OCI-LY7 (cell line): ENCODE measurements around the gene VEGFA. TPM values are rescaled to one million over a fixed set of nuclear protein-coding genes. Genes with fewer than 3 reads are reported as not detected.
A peak's percentile ranks its signal among the peaks of the same experiment; 100 is the strongest.

Source experiments
- BruUV-seq: library from RNA; stranded (reverse); fragments of 400-500 nt; replicated peaks from 2 replicates; lab custom pipeline; 2021; lab: Mats Ljungman, UMichigan
- CTCF ChIA-PET: fragments of 300-600 bp; sonication (Branson Sonifier 250); formaldehyde crosslinking; loops from one replicate; lab custom pipeline; 2022; ENCODE audit warnings: antibody characterized with exemption; ENCODE audit not compliant: unreplicated experiment; lab: Charles Lee
- POLR2A ChIA-PET: fragments of 300-600 bp; sonication (Branson Sonifier 250); formaldehyde crosslinking; loops from one replicate; lab custom pipeline; 2022; ENCODE audit warnings: antibody characterized with exemption; lab: Charles Lee
- DNase-seq: peaks from one replicate; pipeline ENCODE4 v3.0.0-alpha.2; 2015; ENCODE audit warnings: low spot score
- H2AFZ ChIP-seq: fragments of 200-600 bp; sonication (generic), shearing (Covaris generic); 2 replicates; pipeline ENCODE4 v1.6.1; 2014; ENCODE audit warnings: mild to moderate bottlenecking, antibody characterized with exemption, low read length, moderate library complexity
- H3K27ac ChIP-seq: fragments of 200-600 bp; sonication (generic); 2 replicates; pipeline ENCODE4 v1.5.1; 2014; ENCODE audit warnings: mixed run types, low read depth, mild to moderate bottlenecking, moderate library complexity, low read length, inconsistent platforms; ENCODE audit not compliant: poor library complexity, severe bottlenecking
- H3K36me3 ChIP-seq: fragments of 200-600 bp; sonication (generic); 2 replicates; pipeline ENCODE4 v1.6.1; 2014; ENCODE audit warnings: mild to moderate bottlenecking, antibody characterized with exemption, low read length, moderate library complexity, mixed read lengths; ENCODE audit not compliant: insufficient read depth
- H3K4me1 ChIP-seq: fragments of 200-600 bp; sonication (generic); 2 replicates; pipeline ENCODE4 v1.5.1; 2014; ENCODE audit warnings: mild to moderate bottlenecking, low read length; ENCODE audit not compliant: insufficient read depth, poor library complexity, severe bottlenecking
- H3K4me2 ChIP-seq: fragments of 200-600 bp; sonication (generic); 2 replicates; pipeline ENCODE4 v1.6.1; 2014; ENCODE audit warnings: mild to moderate bottlenecking, low read length
- H3K4me3 ChIP-seq: fragments of 200-600 bp; sonication (generic); 2 replicates; pipeline ENCODE4 v1.5.1; 2014; ENCODE audit warnings: mild to moderate bottlenecking, low read depth, low read length; ENCODE audit not compliant: poor library complexity, severe bottlenecking
- H3K79me2 ChIP-seq: fragments of 200-600 bp; sonication (generic); 2 replicates; pipeline ENCODE4 v1.6.1; 2016; ENCODE audit warnings: low read depth, mild to moderate bottlenecking, low read length, moderate library complexity, mixed read lengths; ENCODE audit not compliant: insufficient read depth
- H3K9me2 ChIP-seq: fragments of 200-600 bp; sonication (generic); 2 replicates; pipeline ENCODE4 v1.6.1; 2016; ENCODE audit warnings: mild to moderate bottlenecking, low read length, mixed read lengths; ENCODE audit not compliant: insufficient read depth
- H3K9me3 ChIP-seq: fragments of 200-600 bp; sonication (generic); 2 replicates; pipeline ENCODE4 v1.6.1; 2014; ENCODE audit warnings: mild to moderate bottlenecking, mixed run types, low read length, mixed read lengths
- H4K20me1 ChIP-seq: fragments of 200-600 bp; sonication (generic); 2 replicates; pipeline ENCODE4 v1.6.1; 2014; ENCODE audit warnings: mild to moderate bottlenecking, antibody characterized with exemption, low read length, moderate library complexity, mixed read lengths; ENCODE audit not compliant: insufficient read depth
- CTCF ChIP-seq: fragments of 200-600 bp; sonication (generic); conservative IDR thresholded peaks from 2 replicates; pipeline ENCODE4 v1.5.1; 2014; ENCODE audit warnings: mild to moderate bottlenecking, antibody characterized with exemption, low read length, moderate library complexity, mixed read lengths
- EZH2phosphoT487 ChIP-seq: fragments of 200-600 bp; sonication (generic); IDR thresholded peaks from 2 replicates; pipeline ENCODE4 v1.6.1; 2018; ENCODE audit warnings: low read depth, borderline replicate concordance, mild to moderate bottlenecking, mixed run types, antibody characterized with exemption, low read length, moderate library complexity, mixed read lengths
- intact Hi-C: fragments of 100-400 bp; cut with micrococcal nuclease; formaldehyde crosslinking; loops from one replicate; pipeline ENCODE4 v1.10.0; 2022; ENCODE audit not compliant: unreplicated experiment
- total RNA-seq, 2 experiments: library from RNA; depleted of rRNA in 1 of 2; stranded (reverse); fragments of >200 nt in 1 of 2; shearing (Covaris generic) in 1 of 2; gene quantifications; 2 replicates each; pipeline ENCODE4 v1.2.3, GENCODE V29; 2014 to 2022

The VEGFA gene
- total RNA-seq, 2 experiments from 2014 or later, result 59.7 to 88.5 TPM

DNA sequence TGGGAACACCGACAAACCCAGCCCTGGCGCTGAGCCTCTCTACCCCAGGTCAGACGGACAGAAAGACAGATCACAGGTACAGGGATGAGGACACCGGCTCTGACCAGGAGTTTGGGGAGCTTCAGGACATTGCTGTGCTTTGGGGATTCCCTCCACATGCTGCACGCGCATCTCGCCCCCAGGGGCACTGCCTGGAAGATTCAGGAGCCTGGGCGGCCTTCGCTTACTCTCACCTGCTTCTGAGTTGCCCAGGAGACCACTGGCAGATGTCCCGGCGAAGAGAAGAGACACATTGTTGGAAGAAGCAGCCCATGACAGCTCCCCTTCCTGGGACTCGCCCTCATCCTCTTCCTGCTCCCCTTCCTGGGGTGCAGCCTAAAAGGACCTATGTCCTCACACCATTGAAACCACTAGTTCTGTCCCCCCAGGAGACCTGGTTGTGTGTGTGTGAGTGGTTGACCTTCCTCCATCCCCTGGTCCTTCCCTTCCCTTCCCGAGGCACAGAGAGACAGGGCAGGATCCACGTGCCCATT lies 15.3 kb downstream of the VEGFA start:
- DNase-seq, result no peak
- Histone ChIP-seq H3K36me3 (peaks cover 48% of the 10 kb centered on the region; the same call in 1 of the 2 replicates), H3K4me1 (no peaks in the 10 kb centered on the region), H3K79me2 (no peaks in the 10 kb centered on the region), H3K9me2 (no peaks in the 10 kb centered on the region), H4K20me1 (no peaks in the 10 kb centered on the region), H3K4me2 (no peak overlapping the region), H3K4me3 (no peak overlapping the region), H3K9me3 (no peaks in the 10 kb centered on the region), H3K27ac (no peak overlapping the region), H2AFZ (no peak overlapping the region)
- ChIA-PET CTCF (no interaction called here), POLR2A (no interaction called here)
- TF ChIP-seq EZH2phosphoT487, result no peak
- no peak for TF ChIP-seq CTCF
- no TSS peak for BruUV-seq
- intact Hi-C loops, result no loop called here

- Histone ChIP-seq H3K79me2 (no peaks in the 10 kb centered on the region), H3K4me2 (no peak overlapping the region), H3K4me1 (no peaks in the 10 kb centered on the region), H3K27ac (no peak overlapping the region), H3K9me2 (no peaks in the 10 kb centered on the region), H2AFZ (no peak overlapping the region), H3K4me3 (no peak overlapping the region), H3K36me3 (peaks cover 42% of the 10 kb centered on the region; the same call in 1 of the 2 replicates), H4K20me1 (no peaks in the 10 kb centered on the region), H3K9me3 (no peaks in the 10 kb centered on the region)
- TF ChIP-seq CTCF (no peak), EZH2phosphoT487 (no peak)
- intact Hi-C loops, result no loop called here
- CTCF ChIA-PET, result no interaction called here
- DNase-seq, result no peak
- POLR2A ChIA-PET, result no interaction called here
- TSS peak; percentile 81 for BruUV-seq
Observed at GRCh38 chr6:43785904-43786303, 15.9 kb downstream of the VEGFA start.

- BruUV-seq, result no TSS peak
- Histone ChIP-seq H2AFZ (no peak overlapping the region), H3K9me2 (no peaks in the 10 kb centered on the region)
Observed at GRCh38 chr6:43786664-43787329, 16.8 kb downstream of the VEGFA start.

More at GRCh38 chr6:43786664-43787329, 16.8 kb downstream of the VEGFA start:
- no peak overlapping the region for H3K4me3 ChIP-seq
- no peaks in the 10 kb centered on the region for H4K20me1 ChIP-seq
- CTCF ChIA-PET, result no interaction called here
- TF ChIP-seq CTCF (no peak), EZH2phosphoT487 (no peak)
- H3K4me2 ChIP-seq, result no peak overlapping the region
- no peaks in the 10 kb centered on the region for H3K79me2 ChIP-seq
- H3K9me3 ChIP-seq, result no peaks in the 10 kb centered on the region
- DNase-seq, result no peak
- no peaks in the 10 kb centered on the region for H3K4me1 ChIP-seq
- peaks cover 35% of the 10 kb centered on the region; the same call in 1 of the 2 replicates for H3K36me3 ChIP-seq
- intact Hi-C loops, result no loop called here
- POLR2A ChIA-PET, result no interaction called here
- H3K27ac ChIP-seq, result no peak overlapping the region
